Epithelial cell of esophagus (primary cell): ENCODE data around the gene ZNF441.
A peak's percentile ranks its signal among the peaks of the same experiment; 100 is the strongest.

Experiments used
- DNase-seq: peaks from one replicate; pipeline ENCODE4 v3.0.0; 2010; ENCODE audit warnings: low read depth
- H3K4me3 ChIP-seq: 2 replicates; pipeline ENCODE4 v1.5.1; 2011; ENCODE audit warnings: mild to moderate bottlenecking, low read length, control low read depth
- TF ChIP-seq, protein P1 (sequence below): IDR thresholded peaks from 2 replicates; pipeline ENCODE4 v1.5.1; 2011; ENCODE audit warnings: low read depth, mild to moderate bottlenecking, low read length, control low read depth, inconsistent platforms; ENCODE audit not compliant: insufficient read depth; ENCODE audit errors: missing control alignments

The ZNF441 gene

DNA sequence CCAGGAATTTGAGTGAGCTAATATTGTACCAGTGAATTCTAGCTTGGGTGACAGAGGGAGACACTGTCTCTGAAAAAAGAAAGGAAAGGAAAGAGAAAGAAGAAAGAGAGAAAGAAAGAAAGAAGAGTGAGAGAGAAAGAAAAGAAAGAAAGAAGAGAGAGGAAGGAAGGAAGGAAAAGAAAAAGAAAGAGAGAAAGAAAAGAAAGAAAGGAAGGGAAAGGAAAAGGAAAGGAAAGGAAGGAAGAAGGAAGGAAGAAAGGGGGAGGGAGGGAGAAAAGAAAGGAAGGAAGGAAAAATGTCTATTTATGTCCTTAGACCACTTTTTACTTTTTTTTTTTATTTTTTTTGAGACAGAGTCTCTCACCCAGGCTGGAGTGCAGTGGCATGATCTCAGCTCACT lies 26.1 kb downstream of the ZNF441 start:
- no peak for DNase-seq
- no peak overlapping the region for H3K4me3 ChIP-seq
- TF ChIP-seq, protein P1, sequence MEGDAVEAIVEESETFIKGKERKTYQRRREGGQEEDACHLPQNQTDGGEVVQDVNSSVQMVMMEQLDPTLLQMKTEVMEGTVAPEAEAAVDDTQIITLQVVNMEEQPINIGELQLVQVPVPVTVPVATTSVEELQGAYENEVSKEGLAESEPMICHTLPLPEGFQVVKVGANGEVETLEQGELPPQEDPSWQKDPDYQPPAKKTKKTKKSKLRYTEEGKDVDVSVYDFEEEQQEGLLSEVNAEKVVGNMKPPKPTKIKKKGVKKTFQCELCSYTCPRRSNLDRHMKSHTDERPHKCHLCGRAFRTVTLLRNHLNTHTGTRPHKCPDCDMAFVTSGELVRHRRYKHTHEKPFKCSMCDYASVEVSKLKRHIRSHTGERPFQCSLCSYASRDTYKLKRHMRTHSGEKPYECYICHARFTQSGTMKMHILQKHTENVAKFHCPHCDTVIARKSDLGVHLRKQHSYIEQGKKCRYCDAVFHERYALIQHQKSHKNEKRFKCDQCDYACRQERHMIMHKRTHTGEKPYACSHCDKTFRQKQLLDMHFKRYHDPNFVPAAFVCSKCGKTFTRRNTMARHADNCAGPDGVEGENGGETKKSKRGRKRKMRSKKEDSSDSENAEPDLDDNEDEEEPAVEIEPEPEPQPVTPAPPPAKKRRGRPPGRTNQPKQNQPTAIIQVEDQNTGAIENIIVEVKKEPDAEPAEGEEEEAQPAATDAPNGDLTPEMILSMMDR = no peak

DNA sequence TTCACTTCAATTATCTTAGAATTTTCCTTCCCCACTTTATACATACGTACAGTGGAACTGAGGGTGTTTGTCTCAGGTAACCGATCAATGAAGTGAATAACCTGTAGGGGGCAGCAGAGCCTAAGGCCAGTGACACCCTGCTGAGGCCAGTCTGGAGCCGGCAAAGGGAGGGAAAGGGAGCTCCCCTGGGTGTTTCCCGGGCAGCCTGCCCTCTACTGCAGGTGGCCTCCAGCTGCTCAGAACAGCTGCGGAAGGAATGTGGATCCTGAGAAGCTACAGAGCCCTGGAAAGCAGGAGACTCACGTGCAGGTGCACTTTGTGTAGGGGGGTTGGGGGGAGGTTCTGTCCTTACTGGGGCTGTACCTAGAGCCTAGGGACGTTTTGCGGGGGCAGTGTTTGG lies 30.7 kb downstream of the ZNF441 start:
- DNase-seq = peak; percentile 90
- H3K4me3 ChIP-seq = no peak overlapping the region
- TF ChIP-seq, protein P1 = peak; percentile 89

DNA sequence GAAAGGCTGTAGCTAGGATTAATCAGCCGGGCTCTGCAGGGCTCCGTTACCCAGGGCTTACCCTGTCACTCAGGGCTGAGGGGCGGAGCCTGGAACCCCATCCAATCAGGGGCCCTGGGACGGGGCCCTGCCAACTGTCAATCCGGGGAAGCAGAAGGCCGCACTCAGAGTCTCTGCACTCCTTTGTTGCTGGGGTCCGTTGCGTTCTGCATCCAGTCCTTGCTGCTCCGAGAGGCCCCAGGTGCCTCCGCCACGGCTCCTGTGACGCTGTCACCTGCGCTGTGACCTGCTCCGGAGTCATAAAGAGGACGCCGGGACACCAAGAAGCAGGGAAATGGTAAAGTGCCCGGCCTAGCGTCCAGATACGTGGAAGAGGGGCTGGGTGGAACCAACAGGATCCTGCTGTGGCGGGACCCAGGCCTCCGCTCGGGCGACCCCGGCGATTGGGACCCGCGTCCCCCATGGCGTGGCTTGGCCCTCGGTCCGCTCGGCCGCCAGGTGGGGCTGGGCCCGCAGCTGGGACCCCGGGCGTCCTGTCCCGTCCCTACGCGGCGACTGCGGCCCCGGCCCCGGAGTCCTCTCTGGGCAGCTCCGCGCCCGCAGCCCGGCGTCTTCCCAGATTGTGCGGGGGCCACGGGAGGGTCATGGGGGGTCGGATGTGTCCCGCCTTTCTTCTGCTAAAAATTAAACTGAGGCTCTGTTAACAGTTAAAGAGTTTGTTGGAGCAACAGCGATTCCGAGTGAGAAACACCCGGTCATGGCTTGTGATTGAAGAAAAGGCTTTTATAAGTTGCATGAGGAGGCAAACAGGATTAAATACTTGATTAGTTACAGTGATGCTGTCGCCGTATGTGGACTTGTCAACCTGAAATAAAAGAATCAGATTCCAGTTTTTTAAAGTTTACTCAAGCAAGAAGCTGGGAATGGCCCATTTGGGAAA lies 31.9 kb downstream of the ZNF441 start, which contains the start of gene ZNF491:
ZNF491 (plus strand) TSS at position 133 of the 940 bp plus-strand sequence. CDS start 7,431 bp downstream, outside the sequence.
- TF ChIP-seq, protein P1 = no peak
- H3K4me3 ChIP-seq = peak within 1 kb of the TSS; percentile 68
- peak; percentile 92 for DNase-seq

GRCh38 chr19:11806354-11807098 lies 39.7 kb downstream of the ZNF441 start:
- no peak for DNase-seq
- TF ChIP-seq, protein P1 = no peak

GRCh38 chr19:11807099-11807380 lies 40.2 kb downstream of the ZNF441 start:
- DNase-seq = no peak
- H3K4me3 ChIP-seq = no peak overlapping the region
- TF ChIP-seq, protein P1 = no peak

More at GRCh38 chr19:11806354-11807098, 39.7 kb downstream of the ZNF441 start:
- H3K4me3 ChIP-seq = no peak overlapping the region

GRCh38 chr19:11813703-11814028 lies 46.9 kb downstream of the ZNF441 start:
- H3K4me3 ChIP-seq = peak overlapping the region; percentile 83
- TF ChIP-seq, protein P1 = no peak
- no peak for DNase-seq
